Measurements from ENCODE around the gene PIGV.

Gene PIGV

GRCh38 chr1:26828411-26828991 is 40.8 kb downstream of the PIGV start:
- no peak for DNase-seq (ENCODE audit: low read depth)
- peak overlapping the region; percentile 2 for H3K4me3 ChIP-seq (ENCODE audit: control insufficient read depth, low read depth, low read length)
- TF ChIP-seq CTCF (conservative IDR thresholded peaks at IDR 0.05; ENCODE audit: control insufficient read depth, insufficient read depth, low read depth, low read length), result no peak

GRCh38 chr1:26829184-26829911 is 41.6 kb downstream of the PIGV start:
- TF ChIP-seq CTCF (conservative IDR thresholded peaks at IDR 0.05; ENCODE audit: control insufficient read depth, insufficient read depth, low read depth, low read length), result no peak
- no peak overlapping the region for H3K4me3 ChIP-seq (ENCODE audit: control insufficient read depth, low read depth, low read length)
- DNase-seq (ENCODE audit: low read depth), result no peak

- no peak overlapping the region for H3K4me3 ChIP-seq (ENCODE audit: control insufficient read depth, low read depth, low read length)
- TF ChIP-seq CTCF (conservative IDR thresholded peaks at IDR 0.05; ENCODE audit: control insufficient read depth, insufficient read depth, low read depth, low read length), result no peak
- DNase-seq (ENCODE audit: low read depth), result no peak
Measured at GRCh38 chr1:26831059-26831458, 43.3 kb downstream of the PIGV start.

- H3K4me3 ChIP-seq (ENCODE audit: control insufficient read depth, low read depth, low read length), result no peak overlapping the region
- TF ChIP-seq CTCF (conservative IDR thresholded peaks at IDR 0.05; ENCODE audit: control insufficient read depth, insufficient read depth, low read depth, low read length), result no peak
- peak; percentile 41 for DNase-seq (ENCODE audit: low read depth)
Measured at GRCh38 chr1:26831546-26832248, 43.9 kb downstream of the PIGV start.

GRCh38 chr1:26832249-26832960 is 44.7 kb downstream of the PIGV start:
- DNase-seq (ENCODE audit: low read depth), result no peak
- no peak for TF ChIP-seq CTCF (conservative IDR thresholded peaks at IDR 0.05; ENCODE audit: control insufficient read depth, insufficient read depth, low read depth, low read length)
- H3K4me3 ChIP-seq (ENCODE audit: control insufficient read depth, low read depth, low read length), result no peak overlapping the region
